GM19193 (cell line): ENCODE measurements around the gene INKA2.

Source experiments
- POLR2A ChIP-seq: IDR thresholded peaks from 4 replicates; pipeline ENCODE4 v1.6.1; 2011; ENCODE audit not compliant: insufficient read depth, insufficient read length; ENCODE audit errors: extremely low read depth

The INKA2 gene

GRCh38 chr1:111758373-111758772, 19.2 kb upstream of the INKA2 start:
- no peak for TF ChIP-seq POLR2A

GRCh38 chr1:111756124-111756513, 16.9 kb upstream of the INKA2 start:
- TF ChIP-seq POLR2A: no peak

- peak; percentile 91 for TF ChIP-seq POLR2A
Observed at GRCh38 chr1:111755331-111756123, 16.3 kb upstream of the INKA2 start, which contains the start of gene DDX20. TSS of gene DDX20 (plus strand) at chr1:111755901. CDS start at chr1:111755925, 24 bp downstream.

GRCh38 chr1:111754984-111755330, 15.8 kb upstream of the INKA2 start:
- TF ChIP-seq POLR2A: no peak

- TF ChIP-seq POLR2A: no peak
Observed at GRCh38 chr1:111751906-111752575, 12.8 kb upstream of the INKA2 start.

- no peak for TF ChIP-seq POLR2A
Observed at GRCh38 chr1:111750856-111751255, 11.7 kb upstream of the INKA2 start.

- no peak for TF ChIP-seq POLR2A
Observed at GRCh38 chr1:111749628-111750027, 10.4 kb upstream of the INKA2 start.

GRCh38 chr1:111747947-111748346, 8.8 kb upstream of the INKA2 start:
- TF ChIP-seq POLR2A: no peak

- TF ChIP-seq POLR2A: no peak
Observed at GRCh38 chr1:111747282-111747734, 8.1 kb upstream of the INKA2 start.

GRCh38 chr1:111746614-111746999, 7.4 kb upstream of the INKA2 start:
- TF ChIP-seq POLR2A: no peak

- TF ChIP-seq POLR2A: no peak
Observed at GRCh38 chr1:111745675-111746613, 6.7 kb upstream of the INKA2 start.

GRCh38 chr1:111743679-111744101, 4.5 kb upstream of the INKA2 start:
- TF ChIP-seq POLR2A: no peak

GRCh38 chr1:111742938-111743549, 3.8 kb upstream of the INKA2 start:
- no peak for TF ChIP-seq POLR2A

- TF ChIP-seq POLR2A: no peak
Observed at GRCh38 chr1:111739925-111740765, 950 bp upstream of the INKA2 start.
